Neuronal stem cell (in vitro differentiated cells): ENCODE results near the gene GTF2I.
"Not testable (repeated sequence)": the region's sequence is repeated elsewhere in the genome, so short reads cannot be mapped to it uniquely, and the experiment has no call there.

Experiments used
- DNase-seq: peaks from one replicate; pipeline ENCODE4 v3.0.0-alpha.2; 2013; ENCODE audit warnings: low spot score
- H2AFZ ChIP-seq: one replicate; pipeline ENCODE4 v1.6.1; 2013; ENCODE audit warnings: mild to moderate bottlenecking, low read length, inconsistent platforms
- H2AK5ac ChIP-seq: 2 replicates; pipeline ENCODE4 v1.6.1; 2013; ENCODE audit warnings: low read depth, mild to moderate bottlenecking, inconsistent platforms, low read length, moderate library complexity, mixed read lengths
- H2BK120ac ChIP-seq: 2 replicates; pipeline ENCODE4 v1.6.1; 2013; ENCODE audit warnings: low read depth, mild to moderate bottlenecking, inconsistent platforms, low read length, moderate library complexity, mixed read lengths
- H2BK12ac ChIP-seq: one replicate; pipeline ENCODE4 v1.6.1; 2013; ENCODE audit warnings: low read length, inconsistent platforms
- H2BK15ac ChIP-seq: 2 replicates; pipeline ENCODE4 v1.6.1; 2013; ENCODE audit warnings: mild to moderate bottlenecking, low read length, inconsistent platforms, mixed read lengths
- H2BK5ac ChIP-seq: one replicate; pipeline ENCODE4 v1.6.1; 2013; ENCODE audit warnings: inconsistent platforms, mild to moderate bottlenecking, low read length, moderate library complexity
- H3K14ac ChIP-seq: one replicate; pipeline ENCODE4 v1.6.1; 2013; ENCODE audit warnings: low read length, inconsistent platforms
- H3K18ac ChIP-seq: 2 replicates; pipeline ENCODE4 v1.6.1; 2013; ENCODE audit warnings: low read length, inconsistent platforms
- H3K23ac ChIP-seq: 2 replicates; pipeline ENCODE4 v1.6.1; 2013; ENCODE audit warnings: low read depth, mild to moderate bottlenecking, mixed read lengths, low read length, inconsistent platforms; ENCODE audit not compliant: poor library complexity
- H3K27ac ChIP-seq: replicated peaks from 3 replicates; pipeline ENCODE4 v1.5.1; 2013; ENCODE audit warnings: low read length, inconsistent platforms
- H3K27me3 ChIP-seq, 3 experiments: 2 replicates each; pipeline ENCODE4 v1.6.1; 2013; ENCODE audit warnings: low read length in 3 of 3, mild to moderate bottlenecking in 2 of 3, inconsistent platforms in 1 of 3, low read depth in 1 of 3, mixed read lengths in 1 of 3, moderate library complexity in 1 of 3; ENCODE audit not compliant: control insufficient read depth in 3 of 3, insufficient read depth in 3 of 3
- H3K36me3 ChIP-seq, 2 donors: replicated peaks in 1 of 2; 2 replicates each; pipeline ENCODE4 v1.6.1; 2013; ENCODE audit warnings: low read length in 2 of 2; ENCODE audit not compliant: control insufficient read depth in 2 of 2, insufficient read depth in 2 of 2
- H3K4ac ChIP-seq: 2 replicates; pipeline ENCODE4 v1.6.1; 2013; ENCODE audit warnings: inconsistent platforms, mild to moderate bottlenecking, low read length, moderate library complexity
- H3K4me1 ChIP-seq, 2 donors: 1 replicate in 1 of 2; 2 replicates in 1 of 2; pipeline ENCODE4 v1.6.1; 2013; ENCODE audit warnings: low read length in 2 of 2, low read depth in 1 of 2; ENCODE audit not compliant: control insufficient read depth in 2 of 2, insufficient read depth in 1 of 2
- H3K4me2 ChIP-seq: one replicate; pipeline ENCODE4 v1.6.1; 2013; ENCODE audit warnings: mild to moderate bottlenecking, low read length, inconsistent platforms; ENCODE audit not compliant: insufficient read depth, poor library complexity, severe bottlenecking
- H3K4me3 ChIP-seq, 2 donors: 2 replicates each; pipeline ENCODE4 v1.5.1; 2013; ENCODE audit warnings: low read length in 2 of 2, mild to moderate bottlenecking in 2 of 2, inconsistent platforms in 1 of 2, moderate library complexity in 1 of 2
- H3K79me1 ChIP-seq: one replicate; pipeline ENCODE4 v1.6.1; 2013; ENCODE audit warnings: low read depth, mild to moderate bottlenecking, inconsistent platforms, low read length, moderate library complexity
- H3K9ac ChIP-seq: one replicate; pipeline ENCODE4 v1.6.1; 2013; ENCODE audit warnings: mild to moderate bottlenecking, low read depth, low read length, inconsistent platforms; ENCODE audit not compliant: poor library complexity
- H3K9me3 ChIP-seq, 2 donors: replicated peaks in 1 of 2; 2 replicates each; pipeline versions ENCODE3 to v1.6.1; 2013; ENCODE audit warnings: low read length in 2 of 2, mild to moderate bottlenecking in 2 of 2, inconsistent platforms in 1 of 2, low read depth in 1 of 2, mixed read lengths in 1 of 2, moderate library complexity in 1 of 2; ENCODE audit not compliant: control insufficient read depth in 2 of 2, insufficient read depth in 1 of 2
- H4K8ac ChIP-seq: one replicate; pipeline ENCODE4 v1.6.1; 2013; ENCODE audit warnings: low read depth, mild to moderate bottlenecking, inconsistent platforms, low read length, moderate library complexity
- H4K91ac ChIP-seq: one replicate; pipeline ENCODE4 v1.6.1; 2013; ENCODE audit warnings: low read length, low read depth, mild to moderate bottlenecking, inconsistent platforms; ENCODE audit not compliant: poor library complexity
- WGBS, 2 donors: extraction: QIAGEN DNeasy Blood & Tissue Kit; methylation state at CpG; one replicate each; pipeline ENCODE4 v1.1.7; 2013; ENCODE audit warnings: missing lambda C conversion rate in 2 of 2, mixed read lengths in 1 of 2; ENCODE audit not compliant: insufficient read length in 2 of 2, insufficient replicate concordance in 1 of 2; ENCODE audit errors: extremely low coverage in 2 of 2; 5-methylcytosine and 5-hydroxymethylcytosine counted together

Gene GTF2I

GRCh38 chr7:74667520-74667919, 10.0 kb downstream of the GTF2I start:
- no CpG with 5 or more reads among the region's 5 CpGs for WGBS, 2 donors
- not testable (repeated sequence) for H3K79me1 ChIP-seq

DNA sequence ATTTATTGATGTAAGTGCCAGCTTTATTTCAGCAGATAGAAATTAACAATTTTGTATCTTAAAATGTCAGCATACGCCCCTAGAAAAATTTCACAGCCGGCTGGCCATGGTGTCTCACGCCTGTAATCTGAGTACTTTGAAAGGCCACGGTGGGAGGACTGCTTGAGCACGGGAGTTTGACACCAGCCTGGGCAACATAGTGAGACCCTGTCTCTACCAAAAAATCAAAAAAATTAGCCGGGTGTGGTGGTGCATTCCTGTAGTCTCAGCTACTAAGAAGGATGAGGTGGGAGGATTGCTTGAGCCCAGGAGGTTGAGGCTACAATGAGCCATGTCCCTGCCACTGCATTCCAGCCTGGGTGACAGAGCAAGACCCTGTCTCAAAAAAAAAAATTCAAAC, 14.1 kb downstream of the GTF2I start:
- H3K14ac ChIP-seq, result no peak overlapping the region
- H3K4me3 ChIP-seq, result no peak overlapping the region
- H3K9me3 ChIP-seq, result no peaks in the 10 kb centered on the region
- H3K27me3 ChIP-seq, result no peaks in the 10 kb centered on the region
- H2AK5ac ChIP-seq, result no peak overlapping the region
- no peak overlapping the region for H3K4ac ChIP-seq
- no peak overlapping the region for H3K18ac ChIP-seq
- no peak for DNase-seq
- no peak overlapping the region for H3K27ac ChIP-seq
- H3K79me1 ChIP-seq, result peaks cover 6% of the 10 kb centered on the region
- no peak overlapping the region for H2BK5ac ChIP-seq
- H2BK15ac ChIP-seq, result no peak overlapping the region
- no peak overlapping the region for H2BK12ac ChIP-seq
- H3K4me1 ChIP-seq, result no peaks in the 10 kb centered on the region
- no peak overlapping the region for H3K4me2 ChIP-seq
- H4K8ac ChIP-seq, result no peak overlapping the region
- H3K36me3 ChIP-seq, result peaks cover 8 to 78% of the 10 kb centered on the region in 2 donors
- no peak overlapping the region for H4K91ac ChIP-seq
- WGBS, 2 donors, result no CpG with 5 or more reads among the region's 6 CpGs
- H2BK120ac ChIP-seq, result no peak overlapping the region
- no peak overlapping the region for H3K9ac ChIP-seq
- no peak overlapping the region for H2AFZ ChIP-seq
- H3K23ac ChIP-seq, result no peak overlapping the region

More at GRCh38 chr7:74667520-74667919, 10.0 kb downstream of the GTF2I start:
- H3K4ac ChIP-seq, H3K9ac ChIP-seq, H2BK15ac ChIP-seq, H4K91ac ChIP-seq, H3K9me3 ChIP-seq, H2BK120ac ChIP-seq, H3K23ac ChIP-seq, H3K4me3 ChIP-seq, H2BK12ac ChIP-seq, H2AK5ac ChIP-seq, H4K8ac ChIP-seq, H3K27me3 ChIP-seq, H3K27ac ChIP-seq, H3K4me1 ChIP-seq, DNase-seq, H3K4me2 ChIP-seq, H2AFZ ChIP-seq, H2BK5ac ChIP-seq, H3K14ac ChIP-seq, H3K18ac ChIP-seq: not testable (repeated sequence)
- H3K36me3 ChIP-seq, result peaks cover 5 to 79% of the 10 kb centered on the region in 2 donors

DNA sequence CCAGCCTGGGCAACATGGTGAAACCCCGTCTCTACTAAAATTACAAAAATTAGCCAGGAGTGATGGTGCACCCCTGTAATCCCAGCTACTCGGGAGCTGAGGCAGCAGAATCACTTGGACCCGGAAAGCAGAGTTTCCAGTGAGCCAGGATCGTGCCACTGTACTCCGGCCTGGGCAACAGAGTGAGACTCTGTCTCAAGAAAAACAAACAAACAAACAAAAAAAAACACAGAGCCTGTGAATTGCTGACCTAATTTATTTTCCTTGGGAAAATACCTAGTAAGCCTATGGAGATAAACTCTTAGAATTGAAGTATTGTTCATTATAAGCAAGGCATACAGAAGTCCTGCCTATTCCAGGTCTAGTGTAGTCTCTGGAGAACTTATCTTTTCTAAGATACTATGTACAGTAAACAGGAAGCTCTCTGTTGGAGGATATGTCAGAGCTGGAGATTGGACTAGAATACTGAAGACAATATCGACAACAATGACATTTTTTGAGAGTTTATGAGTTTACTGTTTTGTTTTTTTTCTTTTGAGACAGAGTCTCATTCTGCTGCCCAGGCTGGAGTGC, 14.9 kb downstream of the GTF2I start:
- no CpG with 5 or more reads among the region's 6 CpGs for WGBS, 2 donors

GRCh38 chr7:74674166-74674565, 16.6 kb downstream of the GTF2I start:
- Histone ChIP-seq H2AFZ (no peak overlapping the region), H4K8ac (no peak overlapping the region), H3K4me3 (no peak overlapping the region), H3K9me3 (no peaks in the 10 kb centered on the region), H2AK5ac (no peak overlapping the region), H2BK12ac (no peak overlapping the region), H2BK15ac (no peak overlapping the region), H3K23ac (no peak overlapping the region), H3K9ac (no peak overlapping the region), H3K18ac (no peak overlapping the region), H3K4me2 (no peak overlapping the region), H3K79me1 (peaks cover 4% of the 10 kb centered on the region), H3K14ac (no peak overlapping the region), H3K4ac (no peak overlapping the region), H3K27ac (no peak overlapping the region), H2BK5ac (no peak overlapping the region), H4K91ac (no peak overlapping the region), H2BK120ac (no peak overlapping the region), H3K4me1 (no peaks in the 10 kb centered on the region), H3K27me3 (no peaks in the 10 kb centered on the region), H3K36me3 (peaks cover 9 to 83% of the 10 kb centered on the region in 2 donors)
- DNase-seq, result no peak
- WGBS, 2 donors, result no CpG with 5 or more reads among the region's 7 CpGs

More for the DNA sequence above, 14.9 kb downstream of the GTF2I start:
- no peak overlapping the region for H3K9ac ChIP-seq
- peaks cover 4% of the 10 kb centered on the region for H3K79me1 ChIP-seq
- no peak overlapping the region for H3K4me3 ChIP-seq
- no peak overlapping the region for H3K23ac ChIP-seq
- no peak overlapping the region for H3K14ac ChIP-seq
- H2BK120ac ChIP-seq, result no peak overlapping the region
- no peak overlapping the region for H3K4me2 ChIP-seq
- H3K27ac ChIP-seq, result no peak overlapping the region
- H3K9me3 ChIP-seq, result no peaks in the 10 kb centered on the region
- no peak overlapping the region for H4K8ac ChIP-seq
- no peak overlapping the region for H2BK5ac ChIP-seq
- no peak for DNase-seq
- H3K27me3 ChIP-seq, result no peaks in the 10 kb centered on the region
- no peaks in the 10 kb centered on the region for H3K4me1 ChIP-seq
- H3K18ac ChIP-seq, result no peak overlapping the region
- H3K4ac ChIP-seq, result no peak overlapping the region
- peaks cover 7 to 78% of the 10 kb centered on the region in 2 donors for H3K36me3 ChIP-seq
- H2AK5ac ChIP-seq, result no peak overlapping the region
- no peak overlapping the region for H2AFZ ChIP-seq
- no peak overlapping the region for H2BK12ac ChIP-seq
- H2BK15ac ChIP-seq, result no peak overlapping the region
- no peak overlapping the region for H4K91ac ChIP-seq
